HepG2 (cell line): ENCODE measurements around the gene MARCHF9. TPM values are rescaled to one million over a fixed set of nuclear protein-coding genes. Genes with fewer than 3 reads are reported as not detected.

Experiments
- ATRX ChIP-seq: sonication (generic); formaldehyde crosslinking; IDR thresholded peaks from 2 replicates; pipeline ENCODE4 v1.4.0; 2020; ENCODE audit warnings: missing genetic modification reagents, borderline replicate concordance
- ELF4 ChIP-seq: sonication (generic); formaldehyde crosslinking; IDR thresholded peaks from 2 replicates; pipeline ENCODE4 v1.5.0; 2020; ENCODE audit warnings: missing genetic modification reagents, mild to moderate bottlenecking, moderate library complexity, borderline replicate concordance
- HNRNPL ChIP-seq: fragments of 200-400 bp; formaldehyde crosslinking; IDR thresholded peaks from 2 replicates; pipeline ENCODE4 v1.6.1; 2017; ENCODE audit warnings: mild to moderate bottlenecking, low read depth, low read length
- HNRNPLL ChIP-seq: fragments of 200-400 bp; formaldehyde crosslinking; IDR thresholded peaks from 2 replicates; pipeline ENCODE4 v1.6.1; 2017; ENCODE audit warnings: mild to moderate bottlenecking, low read depth, low read length; ENCODE audit not compliant: poor library complexity, severe bottlenecking
- KAT7 ChIP-seq: IDR thresholded peaks from 2 replicates; pipeline ENCODE4 v1.6.1; 2018; ENCODE audit warnings: borderline replicate concordance, missing compliant biosample characterization
- KDM1A ChIP-seq: IDR thresholded peaks from 2 replicates; pipeline ENCODE4 v1.6.1; 2016; ENCODE audit warnings: missing compliant biosample characterization
- KLF15 ChIP-seq: sonication (generic); formaldehyde crosslinking; IDR thresholded peaks from 2 replicates; pipeline ENCODE4 v1.8.1; 2023; ENCODE audit warnings: borderline replicate concordance, mild to moderate bottlenecking, inconsistent platforms, missing genetic modification reagents, mixed read lengths
- MXD1 ChIP-seq: sonication (generic); formaldehyde crosslinking; IDR thresholded peaks from 2 replicates; pipeline ENCODE4 v1.4.0; 2020; ENCODE audit warnings: mild to moderate bottlenecking, missing genetic modification reagents
- MXD3 ChIP-seq: IDR thresholded peaks from 2 replicates; pipeline ENCODE4 v1.6.1; 2016; ENCODE audit warnings: mild to moderate bottlenecking, missing biosample characterization, missing genetic modification reagents
- NR2F6 ChIP-seq, 2 experiments: IDR thresholded peaks; 2 replicates each; pipeline ENCODE4 v1.6.1; 2016; ENCODE audit warnings: antibody characterized with exemption in 1 of 2, mild to moderate bottlenecking in 1 of 2
- RBAK ChIP-seq: sonication (generic); formaldehyde crosslinking; IDR thresholded peaks from 2 replicates; pipeline ENCODE4 v1.5.1; 2020; ENCODE audit warnings: mild to moderate bottlenecking, missing genetic modification reagents
- ZHX2 ChIP-seq, 2 experiments: sonication (generic) in 1 of 2; formaldehyde crosslinking in 1 of 2; IDR thresholded peaks; 2 replicates each; pipeline versions ENCODE4 v1.6.1 to v1.9.0; 2014 to 2022; ENCODE audit warnings: antibody characterized with exemption in 1 of 2, borderline replicate concordance in 1 of 2, inconsistent platforms in 1 of 2, low read depth in 1 of 2, missing genetic modification reagents in 1 of 2
- ZNF44 ChIP-seq: sonication (generic); formaldehyde crosslinking; IDR thresholded peaks from 2 replicates; pipeline ENCODE4 v1.5.1; 2020; ENCODE audit warnings: mild to moderate bottlenecking, missing genetic modification reagents
- ZNF510 ChIP-seq: sonication (generic); formaldehyde crosslinking; IDR thresholded peaks from 2 replicates; pipeline ENCODE4 v1.4.0; 2020; ENCODE audit warnings: low read depth, mild to moderate bottlenecking, missing genetic modification reagents
- ZNF557 ChIP-seq: sonication (generic); formaldehyde crosslinking; IDR thresholded peaks from 2 replicates; pipeline ENCODE4 v1.4.0; 2020; ENCODE audit warnings: missing genetic modification reagents
- ZNF616 ChIP-seq: sonication (generic); formaldehyde crosslinking; IDR thresholded peaks from 2 replicates; pipeline ENCODE4 v1.5.0; 2020; ENCODE audit warnings: low read depth, mild to moderate bottlenecking, missing genetic modification reagents
- ZNF660 ChIP-seq: sonication (generic); formaldehyde crosslinking; IDR thresholded peaks from 2 replicates; pipeline ENCODE4 v1.5.1; 2020; ENCODE audit warnings: mild to moderate bottlenecking, low read depth, missing genetic modification reagents, borderline replicate concordance
- ZNF710 ChIP-seq: sonication (generic); formaldehyde crosslinking; IDR thresholded peaks from 2 replicates; pipeline ENCODE4 v1.5.0; 2020; ENCODE audit warnings: mild to moderate bottlenecking, missing genetic modification reagents, borderline replicate concordance
- ZNF737 ChIP-seq: sonication (generic); formaldehyde crosslinking; IDR thresholded peaks from 2 replicates; pipeline ENCODE4 v1.5.0; 2020; ENCODE audit warnings: missing genetic modification reagents, mild to moderate bottlenecking, borderline replicate concordance
- polyA plus RNA-seq, 8 experiments: library from polyadenylated mRNA; depleted of rRNA in 3 of 8; stranded (reverse) in 7 of 8; unstranded in 1 of 8; fragments of >200 nt; fragmentation: Illumina TruSeq in 4 of 8; extraction: Trizol in 4 of 8; gene quantifications; 2 replicates each; pipeline versions ENCODE4 v1.2.1 to v1.2.3, GENCODE V29; 2011 to 2016; ENCODE audit warnings: low read depth in 4 of 8, missing spikeins in 1 of 8, mixed read lengths in 1 of 8; ENCODE audit not compliant: insufficient read depth in 1 of 8
- total RNA-seq, 5 experiments: library from RNA; depleted of rRNA; stranded (reverse); fragments of >200 nt; fragmentation: Illumina TruSeq; extraction: Trizol; gene quantifications; 2 replicates each; pipeline ENCODE4 v1.2.3, GENCODE V29; 2016; ENCODE audit warnings: low read depth in 1 of 5

Gene MARCHF9
- total and polyA plus RNA-seq, 2 of the 13 experiments (the other 11 are each of a cell fraction or from before 2014, with no cell fraction given) = 5.7 to 9.6 TPM

- TF ChIP-seq ZNF557 (CRISPR knock-in tag) (no peak), KLF15 (no peak), ZHX2 (IDR thresholded peaks at IDR 0.05; ENCODE audit: low read depth) (0 out of 2 replicates have a peak, but pooled peaks have one; percentile 31), ZHX2 (CRISPR knock-in tag; IDR thresholded peaks at IDR 0.05; ENCODE audit: borderline replicate concordance) (no peak; the same call in 1 of the 2 replicates), ZNF737 (CRISPR knock-in tag) (no peak), KAT7 (CRISPR knock-in tag) (peak; percentile 87), HNRNPL (0 out of 2 replicates have a peak, but pooled peaks have one; percentile 74), HNRNPLL (peak; percentile 62), KDM1A (CRISPR knock-in tag) (no peak), ELF4 (CRISPR knock-in tag) (peak; percentile 86; the same call in 1 of the 2 replicates), RBAK (CRISPR knock-in tag) (no peak), ZNF710 (peak; percentile 66; the same call in 1 of the 2 replicates), ZNF616 (CRISPR knock-in tag) (peak; percentile 86), MXD1 (CRISPR knock-in tag) (peak; percentile 94), ATRX (no peak), ZNF44 (no peak), NR2F6 (IDR thresholded peaks at IDR 0.05) (no peak; the same call in 1 of the 2 replicates), NR2F6 (CRISPR knock-in tag; IDR thresholded peaks at IDR 0.05) (peak; percentile 62; the same call in 1 of the 2 replicates), MXD3 (CRISPR knock-in tag) (peak; percentile 93), ZNF660 (CRISPR knock-in tag) (no peak), ZNF510 (0 out of 2 replicates have a peak, but pooled peaks have one; percentile 59)
These were observed 2.9 kb upstream of the MARCHF9 start, which contains the start of gene CDK4 (continued) for GRCh38 chr12:57751788-57752667.
